Natural killer cell (primary cell): Measurements from ENCODE around the gene ZBTB46. TPM values are rescaled to one million over a fixed set of nuclear protein-coding genes. Genes with fewer than 3 reads are reported as not detected.
A peak's percentile ranks its signal among the peaks of the same experiment; 100 is the strongest.
"Not testable (repeated sequence)": the region's sequence is repeated elsewhere in the genome, so short reads cannot be mapped to it uniquely, and the experiment has no call there.

ENCODE experiments used
- ATAC-seq, 3 donors: fragments of 150-1000 bp in 2 of 3; fragments of 200-7000 bp in 1 of 3; cut with Tn5 transposase; 1 replicate in 1 of 3; 2 replicates in 2 of 3; pipeline ENCODE4 v1.10.0; 2021; ENCODE audit warnings: mild to moderate bottlenecking in 2 of 3, moderate library complexity in 2 of 3
- DNase-seq, 2 donors: peaks; one replicate each; pipeline versions ENCODE4 v3.0.0 to v3.0.0-alpha.2; 2013 to 2021; ENCODE audit warnings: mixed read lengths in 1 of 2
- H3K27ac ChIP-seq: one replicate; pipeline ENCODE4 v1.5.1; 2013; ENCODE audit warnings: mild to moderate bottlenecking, low read length
- H3K27me3 ChIP-seq: one replicate; pipeline ENCODE4 v1.6.1; 2013; ENCODE audit warnings: low read length; ENCODE audit not compliant: control insufficient read depth, insufficient read depth
- H3K36me3 ChIP-seq: one replicate; pipeline ENCODE4 v1.6.1; 2013; ENCODE audit warnings: low read length; ENCODE audit not compliant: control insufficient read depth, insufficient read depth
- H3K4me1 ChIP-seq: one replicate; pipeline ENCODE4 v1.6.1; 2013; ENCODE audit warnings: low read length; ENCODE audit not compliant: control insufficient read depth, insufficient read depth
- H3K4me3 ChIP-seq: one replicate; pipeline ENCODE4 v1.5.1; 2013; ENCODE audit warnings: low read length
- H3K9me3 ChIP-seq: one replicate; pipeline ENCODE4 v1.6.1; 2013; ENCODE audit warnings: low read length; ENCODE audit not compliant: control insufficient read depth, insufficient read depth
- H3K27ac Mint-ChIP-seq, 2 donors: one replicate each; pipeline ENCODE4 v1.8.0; 2022; ENCODE audit warnings: mild to moderate bottlenecking in 2 of 2, mixed read lengths in 2 of 2, moderate library complexity in 1 of 2
- H3K27me3 Mint-ChIP-seq, 2 donors: one replicate each; pipeline ENCODE4 v1.8.0; 2022; ENCODE audit warnings: low read depth in 2 of 2, mixed read lengths in 2 of 2
- H3K36me3 Mint-ChIP-seq: one replicate; pipeline ENCODE4 v1.8.0; 2022; ENCODE audit warnings: mixed read lengths
- H3K4me1 Mint-ChIP-seq, 2 donors: one replicate each; pipeline ENCODE4 v1.8.0; 2022; ENCODE audit warnings: mixed read lengths in 2 of 2
- H3K4me3 Mint-ChIP-seq: one replicate; pipeline ENCODE4 v1.8.0; 2022; ENCODE audit warnings: mild to moderate bottlenecking, moderate library complexity, mixed read lengths
- H3K9me3 Mint-ChIP-seq, 2 donors: one replicate each; pipeline ENCODE4 v1.8.0; 2022; ENCODE audit warnings: mixed read lengths in 2 of 2
- WGBS: methylation state at CpG from one replicate; pipeline ENCODE4 v1.1.7; 2013; ENCODE audit warnings: missing lambda C conversion rate; ENCODE audit not compliant: insufficient coverage; 5-methylcytosine and 5-hydroxymethylcytosine counted together
- intact Hi-C: fragments of 100-400 bp; cut with micrococcal nuclease; formaldehyde crosslinking; loops from one replicate; pipeline ENCODE4 v1.14.2; 2022
- total RNA-seq, 4 donors: library from RNA; stranded (reverse); fragments of 120-200 nt in 1 of 4; gene quantifications; one replicate each; pipeline versions ENCODE4 v1.2.3 to v1.2.4, GENCODE V29; 2013 to 2022
- TF ChIP-seq, protein P1 (sequence below): fragments of 200-600 bp; IDR thresholded peaks from one replicate; pipeline ENCODE4 v1.8.0; 2022; ENCODE audit warnings: antibody characterized with exemption

ZBTB46 gene
- total RNA-seq, 3 donors from 2014 or later (not counting 1 experiment from before 2014, with no cell fraction given) = 1.1 TPM

DNA sequence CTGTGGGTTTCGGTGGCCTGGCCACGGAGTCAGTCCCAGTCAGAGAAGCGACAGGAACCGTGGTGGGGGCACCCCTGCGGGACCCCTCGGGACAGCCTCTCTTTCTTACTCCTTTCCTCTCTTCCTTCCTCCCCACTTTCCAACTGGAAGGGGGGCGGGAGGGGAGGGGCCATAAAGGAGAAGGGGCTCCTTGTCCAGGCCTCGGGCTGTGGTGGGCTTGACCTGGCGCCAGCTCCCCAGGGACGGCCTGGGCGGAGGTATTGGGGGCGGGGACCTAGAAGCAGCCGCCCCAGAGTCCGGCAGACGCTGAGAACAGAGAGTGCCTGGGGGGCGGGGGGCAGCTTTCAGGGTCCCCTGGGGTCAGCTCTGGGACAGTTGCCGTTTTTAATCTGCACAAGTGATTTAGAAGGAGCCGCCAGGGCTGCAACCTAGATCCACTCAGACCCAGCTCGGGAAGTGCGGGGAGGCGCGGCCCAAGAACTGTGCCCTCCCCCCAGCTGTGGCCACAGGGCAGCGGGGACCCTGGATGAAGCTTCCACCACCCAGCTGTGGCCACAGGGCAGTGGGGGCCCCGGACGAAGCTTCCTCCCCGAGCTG is 23.8 kb upstream of the ZBTB46 start:
- TF ChIP-seq, protein P1, sequence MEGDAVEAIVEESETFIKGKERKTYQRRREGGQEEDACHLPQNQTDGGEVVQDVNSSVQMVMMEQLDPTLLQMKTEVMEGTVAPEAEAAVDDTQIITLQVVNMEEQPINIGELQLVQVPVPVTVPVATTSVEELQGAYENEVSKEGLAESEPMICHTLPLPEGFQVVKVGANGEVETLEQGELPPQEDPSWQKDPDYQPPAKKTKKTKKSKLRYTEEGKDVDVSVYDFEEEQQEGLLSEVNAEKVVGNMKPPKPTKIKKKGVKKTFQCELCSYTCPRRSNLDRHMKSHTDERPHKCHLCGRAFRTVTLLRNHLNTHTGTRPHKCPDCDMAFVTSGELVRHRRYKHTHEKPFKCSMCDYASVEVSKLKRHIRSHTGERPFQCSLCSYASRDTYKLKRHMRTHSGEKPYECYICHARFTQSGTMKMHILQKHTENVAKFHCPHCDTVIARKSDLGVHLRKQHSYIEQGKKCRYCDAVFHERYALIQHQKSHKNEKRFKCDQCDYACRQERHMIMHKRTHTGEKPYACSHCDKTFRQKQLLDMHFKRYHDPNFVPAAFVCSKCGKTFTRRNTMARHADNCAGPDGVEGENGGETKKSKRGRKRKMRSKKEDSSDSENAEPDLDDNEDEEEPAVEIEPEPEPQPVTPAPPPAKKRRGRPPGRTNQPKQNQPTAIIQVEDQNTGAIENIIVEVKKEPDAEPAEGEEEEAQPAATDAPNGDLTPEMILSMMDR = no peak
- H3K9me3 Mint-ChIP-seq = no peaks in the 10 kb centered on the region

DNA sequence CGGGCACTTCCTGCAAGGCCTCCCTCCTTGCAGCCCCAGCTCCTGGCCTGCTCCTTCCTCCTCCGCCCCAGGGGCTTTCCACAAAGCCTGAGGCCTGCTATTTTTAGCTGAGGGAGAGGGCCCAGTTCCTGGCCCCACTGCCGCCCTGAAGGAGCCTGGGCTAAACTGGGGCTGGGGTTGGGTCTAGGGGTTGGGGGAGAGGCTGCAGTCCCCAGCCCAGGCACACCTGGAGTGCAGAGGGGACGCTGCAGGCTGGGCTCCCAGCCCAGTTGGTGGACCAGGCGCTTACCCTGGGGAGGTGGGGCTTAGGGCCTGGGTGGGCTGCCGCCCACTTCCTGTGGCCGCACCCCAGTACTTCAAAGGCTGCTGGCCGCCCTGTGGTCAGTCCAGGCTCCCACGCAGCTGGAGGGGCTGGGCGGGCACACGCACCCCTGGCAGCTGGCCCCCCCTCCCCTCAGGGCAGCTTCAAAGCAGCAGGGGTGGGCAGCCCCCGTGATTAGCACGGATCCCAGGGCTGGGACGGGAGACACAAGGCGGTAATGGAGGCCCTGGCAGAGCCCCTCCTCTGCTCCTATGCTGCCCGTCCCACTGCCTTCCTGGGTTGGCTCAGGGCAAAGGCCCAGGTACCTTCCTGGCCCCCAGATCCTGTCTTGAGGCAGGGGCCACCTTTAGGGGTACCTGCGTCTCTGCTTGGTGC is 23.2 kb upstream of the ZBTB46 start:
- Histone ChIP-seq H3K27me3 (peaks cover 6% of the 10 kb centered on the region), H3K4me1 (peaks cover 61% of the 10 kb centered on the region), H3K9me3 (no peaks in the 10 kb centered on the region), H3K4me3 (peak overlapping the region; percentile 12), H3K36me3 (no peaks in the 10 kb centered on the region), H3K27ac (peak overlapping the region; percentile 67)
- DNase-seq = no peak
- 7% methylated on average over 17 of the region's 17 CpGs for WGBS
- ATAC-seq = peak; percentile 33 to 46 (median 39)
- H3K4me1 Mint-ChIP-seq = peaks cover 0 to 20% of the 10 kb centered on the region in 2 donors
- no peak overlapping the region for H3K27ac Mint-ChIP-seq
- H3K9me3 Mint-ChIP-seq = no peaks in the 10 kb centered on the region
- intact Hi-C loops = no loop called here
- no peak overlapping the region for H3K4me3 Mint-ChIP-seq
- no peaks in the 10 kb centered on the region for H3K36me3 Mint-ChIP-seq
- TF ChIP-seq, protein P1 = no peak
- H3K27me3 Mint-ChIP-seq = peaks cover 8 to 12% of the 10 kb centered on the region in 2 donors

More for the DNA sequence above, 23.8 kb upstream of the ZBTB46 start:
- no peak overlapping the region for H3K4me3 Mint-ChIP-seq
- H3K4me1 ChIP-seq = peaks cover 64% of the 10 kb centered on the region
- H3K4me3 ChIP-seq = no peak overlapping the region
- no peaks in the 10 kb centered on the region for H3K36me3 Mint-ChIP-seq
- no peak overlapping the region for H3K27ac Mint-ChIP-seq
- no peaks in the 10 kb centered on the region for H3K9me3 ChIP-seq
- 16% methylated on average over 22 of the region's 26 CpGs for WGBS
- H3K27ac ChIP-seq = peak overlapping the region; percentile 67
- ATAC-seq (no peak), DNase-seq (no peak)
- intact Hi-C loops = no loop called here
- no peaks in the 10 kb centered on the region for H3K36me3 ChIP-seq
- peaks cover 0 to 20% of the 10 kb centered on the region in 2 donors for H3K4me1 Mint-ChIP-seq
- peaks cover 6% of the 10 kb centered on the region for H3K27me3 ChIP-seq
- H3K27me3 Mint-ChIP-seq = peaks cover 8 to 12% of the 10 kb centered on the region in 2 donors

DNA sequence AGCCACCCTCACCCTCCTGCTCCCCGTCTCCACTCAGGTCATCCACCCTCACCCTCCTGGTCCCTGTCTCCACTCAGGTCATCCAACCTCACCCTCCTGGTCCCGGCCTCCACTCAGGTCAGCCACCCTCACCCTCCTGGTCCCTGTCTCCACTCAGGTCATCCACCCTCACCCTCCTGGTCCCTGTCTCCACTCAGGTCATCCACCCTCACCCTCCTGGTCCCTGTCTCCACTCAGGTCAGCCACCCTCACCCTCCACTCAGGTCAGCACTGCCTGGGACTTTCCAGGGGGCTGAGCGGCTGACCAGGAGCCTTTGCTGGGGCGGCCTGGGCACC is 22.6 kb upstream of the ZBTB46 start:
- Mint-ChIP-seq H3K4me1 (peaks cover 0 to 16% of the 10 kb centered on the region in 2 donors), H3K27me3 (peaks cover 8 to 12% of the 10 kb centered on the region in 2 donors)
- H3K4me3 Mint-ChIP-seq, H3K9me3 ChIP-seq, DNase-seq, H3K27ac Mint-ChIP-seq, H3K4me3 ChIP-seq, H3K36me3 Mint-ChIP-seq, ATAC-seq, intact Hi-C loops, H3K36me3 ChIP-seq, H3K9me3 Mint-ChIP-seq, H3K27me3 ChIP-seq: not testable (repeated sequence)
- Histone ChIP-seq H3K27ac (peak overlapping the region; percentile 45), H3K4me1 (peaks cover 56% of the 10 kb centered on the region)
- WGBS = 54% methylated on average over 4 of the region's 4 CpGs

DNA sequence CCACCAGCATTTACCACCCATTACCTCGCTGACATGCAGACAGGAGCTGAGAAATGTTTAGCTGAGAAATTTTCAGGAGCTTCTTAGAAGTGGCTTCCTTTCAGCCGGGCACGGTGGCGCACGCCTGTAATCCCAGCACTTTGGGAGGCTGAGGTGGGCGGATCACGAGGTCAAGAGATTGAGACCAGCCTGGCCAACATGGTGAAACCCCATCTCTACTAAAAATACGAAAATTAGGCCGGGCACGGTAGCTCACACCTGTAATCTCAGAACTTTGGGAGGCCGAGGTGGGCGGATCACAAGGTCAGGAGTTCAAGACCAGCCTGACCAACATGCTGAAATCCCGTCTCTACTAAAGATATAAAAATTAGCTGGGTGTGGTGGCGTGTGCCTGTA is 20.5 kb upstream of the ZBTB46 start:
- ATAC-seq, H3K36me3 ChIP-seq, H3K9me3 Mint-ChIP-seq, H3K9me3 ChIP-seq, H3K27ac Mint-ChIP-seq, H3K27ac ChIP-seq, H3K4me1 Mint-ChIP-seq, H3K36me3 Mint-ChIP-seq, H3K4me3 Mint-ChIP-seq, DNase-seq, intact Hi-C loops, H3K4me3 ChIP-seq: not testable (repeated sequence)
- Histone ChIP-seq H3K27me3 (peaks cover 16% of the 10 kb centered on the region), H3K4me1 (peaks cover 62% of the 10 kb centered on the region)
- H3K27me3 Mint-ChIP-seq = peaks cover 8 to 12% of the 10 kb centered on the region in 2 donors
- WGBS = 83% methylated on average over 14 of the region's 14 CpGs
